Fibroblast of mammary gland (primary cell): ENCODE data around the gene ADCY2.

Experiments
- DNase-seq: peaks from one replicate; pipeline ENCODE4 v3.0.0-alpha.2; 2010; ENCODE audit warnings: low read depth
- H3K4me3 ChIP-seq: 2 replicates; pipeline ENCODE4 v1.5.1; 2011; ENCODE audit warnings: low read depth, mild to moderate bottlenecking, low read length, moderate library complexity; ENCODE audit not compliant: control insufficient read depth
- TF ChIP-seq, protein P1 (sequence below): conservative IDR thresholded peaks from 2 replicates; pipeline ENCODE4 v1.5.1; 2011; ENCODE audit warnings: low read depth, low read length, inconsistent platforms; ENCODE audit not compliant: control insufficient read depth, insufficient read depth

ADCY2 gene

DNA sequence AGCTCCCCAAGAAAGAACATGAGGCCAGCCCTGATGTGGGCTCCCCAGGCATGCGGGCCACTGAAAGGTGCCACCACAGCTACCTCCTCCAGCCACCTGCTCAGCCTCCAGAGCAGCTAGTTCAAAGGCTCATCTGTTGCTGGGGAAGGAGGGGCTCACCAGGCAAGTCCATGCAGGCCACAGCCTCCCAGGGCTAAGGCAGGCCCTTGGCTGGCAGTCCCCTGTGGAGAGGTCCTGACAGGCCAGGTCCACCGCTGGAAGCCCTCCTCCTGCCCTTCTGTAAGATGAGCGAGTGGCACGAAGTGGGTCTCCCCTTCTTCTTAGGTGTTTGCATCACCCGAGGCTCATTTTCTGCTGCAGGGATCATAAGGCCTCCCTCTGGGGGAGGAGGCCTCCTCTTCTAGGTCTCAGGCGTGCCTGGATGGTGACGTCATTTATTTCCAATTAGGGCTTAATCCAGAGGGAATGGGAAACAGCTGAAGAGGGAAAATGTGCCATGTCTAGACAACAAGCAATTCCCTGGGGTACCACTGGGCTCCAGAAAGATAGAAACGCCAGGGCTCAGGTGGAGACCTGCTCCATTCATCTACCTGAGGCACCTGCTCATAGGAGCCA, 363.4 kb downstream of the ADCY2 start:
- TF ChIP-seq, protein P1, sequence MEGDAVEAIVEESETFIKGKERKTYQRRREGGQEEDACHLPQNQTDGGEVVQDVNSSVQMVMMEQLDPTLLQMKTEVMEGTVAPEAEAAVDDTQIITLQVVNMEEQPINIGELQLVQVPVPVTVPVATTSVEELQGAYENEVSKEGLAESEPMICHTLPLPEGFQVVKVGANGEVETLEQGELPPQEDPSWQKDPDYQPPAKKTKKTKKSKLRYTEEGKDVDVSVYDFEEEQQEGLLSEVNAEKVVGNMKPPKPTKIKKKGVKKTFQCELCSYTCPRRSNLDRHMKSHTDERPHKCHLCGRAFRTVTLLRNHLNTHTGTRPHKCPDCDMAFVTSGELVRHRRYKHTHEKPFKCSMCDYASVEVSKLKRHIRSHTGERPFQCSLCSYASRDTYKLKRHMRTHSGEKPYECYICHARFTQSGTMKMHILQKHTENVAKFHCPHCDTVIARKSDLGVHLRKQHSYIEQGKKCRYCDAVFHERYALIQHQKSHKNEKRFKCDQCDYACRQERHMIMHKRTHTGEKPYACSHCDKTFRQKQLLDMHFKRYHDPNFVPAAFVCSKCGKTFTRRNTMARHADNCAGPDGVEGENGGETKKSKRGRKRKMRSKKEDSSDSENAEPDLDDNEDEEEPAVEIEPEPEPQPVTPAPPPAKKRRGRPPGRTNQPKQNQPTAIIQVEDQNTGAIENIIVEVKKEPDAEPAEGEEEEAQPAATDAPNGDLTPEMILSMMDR, result no peak
- no peak overlapping the region for H3K4me3 ChIP-seq
- no peak for DNase-seq

DNA sequence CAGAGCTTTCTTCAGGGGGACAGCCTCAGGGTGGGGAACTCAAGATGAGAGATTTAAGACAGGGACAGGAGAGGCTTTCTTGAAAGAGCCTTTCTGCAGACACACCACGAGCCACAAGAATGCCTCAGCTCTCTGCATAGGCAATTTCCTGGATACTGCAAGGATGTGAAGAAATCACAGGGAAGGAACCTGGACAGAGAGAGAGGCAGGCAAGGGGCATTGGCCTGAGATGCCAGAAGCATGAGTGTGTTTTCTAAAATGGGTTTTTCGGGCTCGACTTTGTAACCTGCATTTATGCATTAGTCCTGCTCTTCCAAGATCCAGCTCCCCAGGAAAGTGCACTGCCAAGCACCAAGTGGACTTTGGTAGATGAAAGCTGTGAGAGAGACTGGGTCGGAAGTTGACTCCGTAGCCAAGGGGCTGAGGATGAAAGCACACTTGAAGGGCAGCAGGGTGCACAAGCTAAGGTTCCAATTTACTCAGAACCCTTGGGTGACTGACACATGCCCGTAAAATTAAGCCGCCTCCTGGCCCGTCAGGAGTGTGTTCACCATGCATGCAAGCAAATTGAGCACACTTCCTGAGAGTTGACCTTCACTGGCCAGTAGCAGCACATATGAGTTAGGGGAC, 364.1 kb downstream of the ADCY2 start:
- TF ChIP-seq, protein P1, result no peak
- H3K4me3 ChIP-seq, result no peak overlapping the region
- DNase-seq, result no peak

DNA sequence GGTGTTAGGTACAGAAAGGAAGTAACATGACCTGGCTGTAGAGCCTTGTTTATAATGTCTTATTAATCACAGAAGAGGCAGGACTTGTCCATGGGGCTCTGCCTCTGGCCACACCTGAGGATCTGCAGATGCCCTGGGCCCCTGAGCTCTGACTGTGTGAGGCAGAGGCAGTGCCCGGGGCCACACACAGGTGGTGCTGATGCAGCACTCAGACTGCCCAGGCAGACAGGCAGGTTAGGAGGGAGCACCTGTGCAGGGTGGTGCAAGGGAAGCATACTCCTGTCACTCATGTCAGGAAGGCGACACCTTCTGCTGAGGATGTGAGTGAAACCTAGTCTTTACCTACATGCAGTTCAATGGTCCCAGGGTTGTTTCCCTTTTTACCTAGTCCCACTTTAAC, 366.3 kb downstream of the ADCY2 start:
- DNase-seq, result no peak
- TF ChIP-seq, protein P1, result no peak
- H3K4me3 ChIP-seq, result no peak overlapping the region

DNA sequence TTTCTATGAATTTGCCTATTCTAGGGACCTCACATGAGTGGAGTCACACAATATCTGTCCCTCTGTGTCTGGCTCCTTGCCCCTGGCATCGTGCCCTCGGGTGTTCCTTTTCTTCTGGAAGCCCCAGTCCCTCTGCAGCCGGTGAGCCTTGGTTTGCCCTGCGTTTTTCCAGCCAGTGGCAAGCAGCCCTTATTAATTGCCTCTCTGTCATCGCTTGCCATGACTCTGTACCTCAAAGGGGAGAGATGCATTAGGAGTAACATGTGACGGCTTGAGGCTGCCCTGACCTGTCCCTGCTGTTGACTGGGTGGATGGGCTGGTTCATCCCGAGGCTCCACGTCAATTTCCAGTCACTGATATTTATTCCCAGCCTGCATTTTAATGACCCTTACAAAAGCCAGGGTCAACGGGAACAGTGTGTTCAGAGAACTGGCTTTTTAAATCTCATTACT, 367.7 kb downstream of the ADCY2 start:
- peak; percentile 2 for DNase-seq
- H3K4me3 ChIP-seq, result no peak overlapping the region
- TF ChIP-seq, protein P1, result no peak

DNA sequence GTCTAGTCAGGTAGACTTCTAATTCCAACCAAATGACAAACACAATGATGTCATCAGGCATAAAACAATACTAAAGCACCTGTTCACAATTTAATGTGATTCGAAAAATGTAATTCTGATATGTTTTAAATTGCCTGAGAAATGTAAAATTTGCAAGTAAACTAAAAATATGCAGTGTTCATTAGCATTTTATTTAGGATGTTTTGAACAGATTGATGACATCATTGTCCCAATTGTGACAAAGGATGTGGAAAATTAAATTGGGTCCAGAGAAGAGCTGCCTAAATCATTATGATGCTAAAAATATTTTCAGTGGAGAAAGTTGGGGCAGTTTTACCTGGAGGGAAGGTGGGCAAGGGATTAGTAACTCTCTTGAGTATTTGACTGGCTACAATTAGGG, 368.5 kb downstream of the ADCY2 start:
- no peak overlapping the region for H3K4me3 ChIP-seq
- TF ChIP-seq, protein P1, result no peak
- DNase-seq, result no peak

DNA sequence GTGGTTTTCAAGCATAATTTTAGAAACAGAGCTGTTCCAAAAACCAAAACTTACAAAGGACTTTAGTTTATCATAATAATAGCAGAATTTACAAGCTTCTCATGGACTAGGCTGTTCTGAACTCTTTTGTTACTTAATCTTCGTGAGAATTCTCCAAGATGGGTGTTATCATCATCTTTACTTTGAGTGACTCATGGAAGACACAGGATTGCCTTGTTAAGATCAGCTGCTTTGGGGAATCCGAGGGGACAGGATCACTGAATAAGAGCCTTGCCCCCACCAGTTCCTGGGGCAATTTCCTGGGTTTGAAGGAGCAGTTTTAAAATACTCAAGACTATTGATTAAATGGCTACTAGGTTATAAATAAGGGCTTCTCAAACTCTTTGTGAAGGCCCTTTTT, 374.5 kb downstream of the ADCY2 start:
- no peak for DNase-seq
- no peak overlapping the region for H3K4me3 ChIP-seq
- TF ChIP-seq, protein P1, result no peak

DNA sequence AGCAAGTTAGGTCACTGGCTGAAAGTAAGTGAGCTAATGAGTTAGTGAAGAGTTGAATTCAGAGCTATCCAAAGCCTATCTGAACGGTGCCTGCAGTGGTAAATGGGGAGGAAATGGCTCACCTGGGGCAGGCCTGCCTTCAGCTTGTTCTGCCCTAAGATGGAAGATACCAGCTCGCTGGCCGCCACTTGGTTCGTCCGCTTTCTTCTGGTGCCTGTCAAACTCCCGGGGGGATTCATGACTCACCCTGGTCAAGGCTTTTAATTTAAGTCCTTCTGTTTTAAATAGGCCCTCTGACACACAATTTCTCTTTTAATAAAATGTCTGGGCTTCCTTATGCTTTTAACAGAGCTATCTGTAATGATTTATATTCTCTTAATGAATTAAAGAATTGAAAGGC, 376.2 kb downstream of the ADCY2 start:
- H3K4me3 ChIP-seq, result no peak overlapping the region
- TF ChIP-seq, protein P1, result no peak
- no peak for DNase-seq
